HEK293 (cell line): Measurements from ENCODE around the gene ZNF322.

Experiments used
- CTCF ChIA-PET: fragments of 350-600 bp; formaldehyde crosslinking; extraction: SDS; loops from one replicate; lab custom pipeline; 2021; ENCODE audit warnings: antibody characterized with exemption; lab: Yijun Ruan, JAX
- POLR2A ChIA-PET: fragments of 300-600 bp; formaldehyde crosslinking; extraction: SDS; loops from one replicate; lab custom pipeline; 2020; ENCODE audit warnings: antibody characterized with exemption, inconsistent platforms; lab: Yijun Ruan, JAX
- H3K27ac ChIP-seq: fragments of 200-500 bp; sonication (Bioruptor generic); 2 replicates; pipeline ENCODE4 v1.5.1; 2014; ENCODE audit warnings: low read depth, low read length, control low read depth, inconsistent platforms; ENCODE audit errors: extremely low read depth
- H3K36me3 ChIP-seq, 2 experiments: fragments of 200-500 bp in 1 of 2; sonication (Bioruptor generic) in 1 of 2; 1 replicate in 1 of 2; 2 replicates in 1 of 2; pipeline ENCODE4 v1.5.1; 2014 to 2017; ENCODE audit warnings: inconsistent platforms in 2 of 2, low read length in 2 of 2; ENCODE audit not compliant: control insufficient read depth in 2 of 2, insufficient read depth in 1 of 2
- H3K4me1 ChIP-seq: fragments of 200-500 bp; sonication (Bioruptor generic); 2 replicates; pipeline ENCODE4 v1.5.1; 2014; ENCODE audit warnings: mild to moderate bottlenecking, low read length, inconsistent platforms; ENCODE audit not compliant: control insufficient read depth, insufficient read depth
- H3K4me3 ChIP-seq: 2 replicates; pipeline ENCODE4 v1.5.1; 2011; ENCODE audit warnings: low read depth, mild to moderate bottlenecking, control low read depth, low read length, moderate library complexity
- H3K9me3 ChIP-seq: fragments of 200-500 bp; sonication (Bioruptor generic); 2 replicates; pipeline ENCODE4 v1.5.1; 2014; ENCODE audit warnings: low read depth, low read length, inconsistent platforms; ENCODE audit not compliant: control insufficient read depth, insufficient read depth
- GLIS2 ChIP-seq: fragments of 450-650 bp; formaldehyde crosslinking; IDR thresholded peaks from 2 replicates; pipeline ENCODE4 v1.5.1; 2016; ENCODE audit warnings: missing biosample characterization, missing genetic modification characterization
- INSM2 ChIP-seq: fragments of 450-650 bp; formaldehyde crosslinking; IDR thresholded peaks from 2 replicates; pipeline ENCODE4 v1.5.1; 2016; ENCODE audit warnings: missing biosample characterization, missing genetic modification characterization
- PRDM1 ChIP-seq: fragments of 450-650 bp; formaldehyde crosslinking; IDR thresholded peaks from 2 replicates; pipeline ENCODE4; 2016; ENCODE audit warnings: missing biosample characterization, missing genetic modification characterization
- PRDM10 ChIP-seq: fragments of 450-650 bp; formaldehyde crosslinking; IDR thresholded peaks from 2 replicates; pipeline ENCODE4 v1.5.1; 2016; ENCODE audit warnings: missing biosample characterization, missing genetic modification characterization
- SP7 ChIP-seq: fragments of 450-650 bp; formaldehyde crosslinking; IDR thresholded peaks from 2 replicates; pipeline ENCODE4 v1.5.1; 2016; ENCODE audit warnings: missing biosample characterization, missing genetic modification characterization
- TRIM28 ChIP-seq: IDR thresholded peaks from 2 replicates; pipeline ENCODE4 v1.6.1; 2011; ENCODE audit warnings: low read length, control low read depth, borderline replicate concordance
- WT1 ChIP-seq: fragments of 450-650 bp; formaldehyde crosslinking; IDR thresholded peaks from 2 replicates; pipeline ENCODE4 v1.5.1; 2016; ENCODE audit warnings: missing biosample characterization, missing genetic modification characterization
- ZBTB8A ChIP-seq: fragments of 450-650 bp; formaldehyde crosslinking; IDR thresholded peaks from 2 replicates; pipeline ENCODE4 v1.5.1; 2016; ENCODE audit warnings: missing biosample characterization, missing genetic modification characterization
- ZNF114 ChIP-seq: fragments of 450-650 bp; formaldehyde crosslinking; IDR thresholded peaks from 2 replicates; pipeline ENCODE4 v1.5.0; 2017; ENCODE audit warnings: missing biosample characterization, missing genetic modification characterization
- ZNF132 ChIP-seq: fragments of 450-650 bp; formaldehyde crosslinking; IDR thresholded peaks from 2 replicates; pipeline ENCODE4 v1.5.1; 2017; ENCODE audit warnings: missing biosample characterization, missing genetic modification characterization, borderline replicate concordance
- ZNF2 ChIP-seq: fragments of 450-650 bp; formaldehyde crosslinking; IDR thresholded peaks from 2 replicates; pipeline ENCODE4 v1.5.1; 2016; ENCODE audit warnings: missing biosample characterization, missing genetic modification characterization
- ZNF202 ChIP-seq: fragments of 450-650 bp; formaldehyde crosslinking; IDR thresholded peaks from 2 replicates; pipeline ENCODE4 v1.5.1; 2016; ENCODE audit warnings: missing biosample characterization, missing genetic modification characterization, borderline replicate concordance
- ZNF24 ChIP-seq: fragments of 450-650 bp; formaldehyde crosslinking; IDR thresholded peaks from 2 replicates; pipeline ENCODE4 v1.5.1; 2016; ENCODE audit warnings: missing biosample characterization, missing genetic modification characterization
- ZNF280C ChIP-seq: fragments of 450-650 bp; formaldehyde crosslinking; IDR thresholded peaks from 2 replicates; pipeline ENCODE4 v1.5.1; 2016; ENCODE audit warnings: missing biosample characterization, missing genetic modification characterization
- ZNF366 ChIP-seq: fragments of 450-650 bp; formaldehyde crosslinking; conservative IDR thresholded peaks from 2 replicates; pipeline ENCODE4 v1.5.1; 2016; ENCODE audit warnings: missing biosample characterization, missing genetic modification characterization
- ZNF501 ChIP-seq: fragments of 450-650 bp; formaldehyde crosslinking; IDR thresholded peaks from 2 replicates; pipeline ENCODE4 v1.5.1; 2016; ENCODE audit warnings: missing biosample characterization, missing genetic modification characterization
- ZNF548 ChIP-seq: fragments of 450-650 bp; formaldehyde crosslinking; IDR thresholded peaks from 2 replicates; pipeline ENCODE4 v1.5.1; 2016; ENCODE audit warnings: missing biosample characterization, missing genetic modification characterization
- ZNF558 ChIP-seq: fragments of 450-650 bp; formaldehyde crosslinking; IDR thresholded peaks from 2 replicates; pipeline ENCODE4 v1.5.1; 2016; ENCODE audit warnings: missing biosample characterization, missing genetic modification characterization
- ZNF600 ChIP-seq: fragments of 450-650 bp; formaldehyde crosslinking; IDR thresholded peaks from 2 replicates; pipeline ENCODE4 v1.5.1; 2016; ENCODE audit warnings: missing biosample characterization, missing genetic modification characterization
- ZNF654 ChIP-seq: fragments of 450-650 bp; formaldehyde crosslinking; IDR thresholded peaks from 2 replicates; pipeline ENCODE4 v1.5.1; 2016; ENCODE audit warnings: low read depth, missing biosample characterization, missing genetic modification characterization
- ZNF660 ChIP-seq: fragments of 450-650 bp; IDR thresholded peaks from 2 replicates; pipeline ENCODE4 v1.5.1; 2018; ENCODE audit warnings: missing biosample characterization, mild to moderate bottlenecking, missing genetic modification characterization
- ZSCAN30 ChIP-seq: fragments of 450-650 bp; IDR thresholded peaks from 2 replicates; pipeline ENCODE4 v1.5.1; 2018; ENCODE audit warnings: missing biosample characterization, mild to moderate bottlenecking, missing genetic modification characterization, moderate library complexity
- ZXDB ChIP-seq: fragments of 450-650 bp; formaldehyde crosslinking; IDR thresholded peaks from 2 replicates; pipeline ENCODE4 v1.5.1; 2016; ENCODE audit warnings: missing biosample characterization, missing genetic modification characterization
- TF ChIP-seq, protein P1 (sequence below): fragments of 450-650 bp; formaldehyde crosslinking; IDR thresholded peaks from 2 replicates; pipeline ENCODE4 v1.5.1; 2016; ENCODE audit warnings: missing biosample characterization, missing genetic modification characterization
- TF ChIP-seq, protein P2 (sequence below): fragments of 450-650 bp; formaldehyde crosslinking; IDR thresholded peaks from 2 replicates; pipeline ENCODE4 v1.5.1; 2017; ENCODE audit warnings: missing biosample characterization, mild to moderate bottlenecking, missing genetic modification characterization, moderate library complexity
- TF ChIP-seq, protein P3 (sequence below): fragments of 450-650 bp; formaldehyde crosslinking; IDR thresholded peaks from 2 replicates; pipeline ENCODE4 v1.5.1; 2017; ENCODE audit warnings: missing biosample characterization, missing genetic modification characterization

Gene ZNF322

GRCh38 chr6:26594730-26595632, 64.6 kb downstream of the ZNF322 start:
- Histone ChIP-seq H3K27ac (peak overlapping the region; percentile 48), H3K9me3 (no peaks in the 10 kb centered on the region)
- TF ChIP-seq, protein P1, sequence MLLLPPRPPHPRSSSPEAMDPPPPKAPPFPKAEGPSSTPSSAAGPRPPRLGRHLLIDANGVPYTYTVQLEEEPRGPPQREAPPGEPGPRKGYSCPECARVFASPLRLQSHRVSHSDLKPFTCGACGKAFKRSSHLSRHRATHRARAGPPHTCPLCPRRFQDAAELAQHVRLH: peak; percentile 87
- TF ChIP-seq ZNF366 (peak; percentile 47), ZXDB (tag by site-specific recombination) (peak; percentile 60), ZNF501 (tag by site-specific recombination) (peak; percentile 38; the same call in 1 of the 2 replicates), ZNF660 (peak; percentile 97), ZBTB8A (tag by site-specific recombination) (peak; percentile 29; the same call in 1 of the 2 replicates), ZNF202 (no peak), ZNF24 (peak; percentile 62; the same call in 1 of the 2 replicates), ZNF654 (tag by site-specific recombination) (peak; percentile 14; the same call in 1 of the 2 replicates), SP7 (peak; percentile 61; the same call in 1 of the 2 replicates), ZNF132 (tag by site-specific recombination) (no peak), ZNF548 (tag by site-specific recombination) (no peak), ZNF558 (tag by site-specific recombination) (0 out of 2 replicates have a peak, but pooled peaks have one; percentile 28), ZNF280C (tag by site-specific recombination) (no peak), ZNF600 (tag by site-specific recombination) (0 out of 2 replicates have a peak, but pooled peaks have one; percentile 29), TRIM28 (peak; percentile 46), INSM2 (tag by site-specific recombination) (peak; percentile 25; the same call in 1 of the 2 replicates), GLIS2 (tag by site-specific recombination) (no peak), ZNF114 (tag by site-specific recombination) (no peak), ZNF2 (0 out of 2 replicates have a peak, but pooled peaks have one; percentile 22), PRDM10 (tag by site-specific recombination) (peak; percentile 22; the same call in 1 of the 2 replicates), WT1 (tag by site-specific recombination) (no peak), PRDM1 (tag by site-specific recombination) (peak; percentile 60; the same call in 1 of the 2 replicates), ZSCAN30 (tag by site-specific recombination) (peak; percentile 76; the same call in 1 of the 2 replicates)
- TF ChIP-seq, protein P2, sequence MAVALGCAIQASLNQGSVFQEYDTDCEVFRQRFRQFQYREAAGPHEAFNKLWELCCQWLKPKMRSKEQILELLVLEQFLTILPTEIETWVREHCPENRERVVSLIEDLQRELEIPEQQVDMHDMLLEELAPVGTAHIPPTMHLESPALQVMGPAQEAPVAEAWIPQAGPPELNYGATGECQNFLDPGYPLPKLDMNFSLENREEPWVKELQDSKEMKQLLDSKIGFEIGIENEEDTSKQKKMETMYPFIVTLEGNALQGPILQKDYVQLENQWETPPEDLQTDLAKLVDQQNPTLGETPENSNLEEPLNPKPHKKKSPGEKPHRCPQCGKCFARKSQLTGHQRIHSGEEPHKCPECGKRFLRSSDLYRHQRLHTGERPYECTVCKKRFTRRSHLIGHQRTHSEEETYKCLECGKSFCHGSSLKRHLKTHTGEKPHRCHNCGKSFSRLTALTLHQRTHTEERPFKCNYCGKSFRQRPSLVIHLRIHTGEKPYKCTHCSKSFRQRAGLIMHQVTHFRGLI (tag by site-specific recombination): no peak
- TF ChIP-seq, protein P3, sequence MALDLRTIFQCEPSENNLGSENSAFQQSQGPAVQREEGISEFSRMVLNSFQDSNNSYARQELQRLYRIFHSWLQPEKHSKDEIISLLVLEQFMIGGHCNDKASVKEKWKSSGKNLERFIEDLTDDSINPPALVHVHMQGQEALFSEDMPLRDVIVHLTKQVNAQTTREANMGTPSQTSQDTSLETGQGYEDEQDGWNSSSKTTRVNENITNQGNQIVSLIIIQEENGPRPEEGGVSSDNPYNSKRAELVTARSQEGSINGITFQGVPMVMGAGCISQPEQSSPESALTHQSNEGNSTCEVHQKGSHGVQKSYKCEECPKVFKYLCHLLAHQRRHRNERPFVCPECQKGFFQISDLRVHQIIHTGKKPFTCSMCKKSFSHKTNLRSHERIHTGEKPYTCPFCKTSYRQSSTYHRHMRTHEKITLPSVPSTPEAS (tag by site-specific recombination): 0 out of 2 replicates have a peak, but pooled peaks have one; percentile 1

More at GRCh38 chr6:26594730-26595632, 64.6 kb downstream of the ZNF322 start:
- Histone ChIP-seq H3K4me3 (no peak overlapping the region; the same call in 1 of the 2 replicates), H3K4me1 (peaks cover 4% of the 10 kb centered on the region; the same call in 1 of the 2 replicates), H3K36me3 (peaks cover 4 to 22% of the 10 kb centered on the region in 2 experiments; a peak in 2 of 3 replicates)
- ChIA-PET CTCF (interaction anchor here (0.6 to 6.0 kb wide), 41 partner anchors 9 to 1546 kb away, joined by 3 to 152 read pairs (median 4); a partner anchor contains a TSS), POLR2A (interaction anchor here (0.5 to 2.5 kb wide), 20 partner anchors 18 to 614 kb away, joined by 3 to 25 read pairs (median 4); partner anchors contain the start of gene HMGN4)
